ENCODE results near the gene CTXN1. TPM values are rescaled to one million over a fixed set of nuclear protein-coding genes. Genes with fewer than 3 reads are reported as not detected.

Gene CTXN1
- total RNA-seq, 2 donors from 2014 or later: 60.1 to 87.2 TPM

GRCh38 chr19:7968796-7969554 is 43.0 kb upstream of the CTXN1 start:
- Histone ChIP-seq H3K27me3 (ENCODE audit: control insufficient read depth, insufficient read depth, low read length, poor library complexity, severe bottlenecking) (no peaks in the 10 kb centered on the region), H3K9me3 (ENCODE audit: control insufficient read depth, low read length) (no peaks in the 10 kb centered on the region), H3K27ac (ENCODE audit: low read depth, low read length) (peak overlapping the region; percentile 17), H3K4me1 (ENCODE audit: control insufficient read depth, insufficient read depth, low read length) (no peaks in the 10 kb centered on the region), H3K4me3 (ENCODE audit: low read length) (no peak overlapping the region), H3K36me3 (ENCODE audit: control insufficient read depth, insufficient read depth, low read length) (peaks cover 78% of the 10 kb centered on the region), H3K9ac (ENCODE audit: extremely low read depth, low read length, poor library complexity, severe bottlenecking) (no peak overlapping the region)
- TF ChIP-seq CTCF (conservative IDR thresholded peaks at IDR 0.05): no peak
- peak overlapping the region; percentile 74 for H3K27ac Mint-ChIP-seq
- no peaks in the 10 kb centered on the region for H3K4me1 Mint-ChIP-seq
- H3K4me3 Mint-ChIP-seq: no peak overlapping the region
- no peak for DNase-seq
- H3K27me3 Mint-ChIP-seq (ENCODE audit: insufficient read depth): no peaks in the 10 kb centered on the region
- H3K9me3 Mint-ChIP-seq: no peaks in the 10 kb centered on the region
- 95 to 96% methylated on average over 12 to 20 of the region's 20 CpGs for WGBS, 2 experiments (ENCODE audit: insufficient coverage in 1 of 2, insufficient read length in 1 of 2)
- peaks cover 63% of the 10 kb centered on the region for H3K36me3 Mint-ChIP-seq (ENCODE audit: low read depth)

- no peaks in the 10 kb centered on the region for H3K9me3 Mint-ChIP-seq
- Histone ChIP-seq H3K36me3 (ENCODE audit: control insufficient read depth, insufficient read depth, low read length) (peaks cover 78% of the 10 kb centered on the region), H3K27ac (ENCODE audit: low read depth, low read length) (no peak overlapping the region), H3K9me3 (ENCODE audit: control insufficient read depth, low read length) (no peaks in the 10 kb centered on the region), H3K27me3 (ENCODE audit: control insufficient read depth, insufficient read depth, low read length, poor library complexity, severe bottlenecking) (no peaks in the 10 kb centered on the region), H3K4me1 (ENCODE audit: control insufficient read depth, insufficient read depth, low read length) (no peaks in the 10 kb centered on the region), H3K9ac (ENCODE audit: extremely low read depth, low read length, poor library complexity, severe bottlenecking) (no peak overlapping the region), H3K4me3 (ENCODE audit: low read length) (no peak overlapping the region)
- H3K27me3 Mint-ChIP-seq (ENCODE audit: insufficient read depth): no peaks in the 10 kb centered on the region
- no peak overlapping the region for H3K4me3 Mint-ChIP-seq
- no peak for DNase-seq
- 95 to 97% methylated on average over 8 to 15 of the region's 15 CpGs for WGBS, 2 experiments (ENCODE audit: insufficient coverage in 1 of 2, insufficient read length in 1 of 2)
- H3K27ac Mint-ChIP-seq: peak overlapping the region; percentile 74
- no peak for TF ChIP-seq CTCF (conservative IDR thresholded peaks at IDR 0.05)
- peaks cover 61% of the 10 kb centered on the region for H3K36me3 Mint-ChIP-seq (ENCODE audit: low read depth)
- H3K4me1 Mint-ChIP-seq: no peaks in the 10 kb centered on the region
Measured at GRCh38 chr19:7968008-7968795, 42.3 kb upstream of the CTXN1 start.

DNA sequence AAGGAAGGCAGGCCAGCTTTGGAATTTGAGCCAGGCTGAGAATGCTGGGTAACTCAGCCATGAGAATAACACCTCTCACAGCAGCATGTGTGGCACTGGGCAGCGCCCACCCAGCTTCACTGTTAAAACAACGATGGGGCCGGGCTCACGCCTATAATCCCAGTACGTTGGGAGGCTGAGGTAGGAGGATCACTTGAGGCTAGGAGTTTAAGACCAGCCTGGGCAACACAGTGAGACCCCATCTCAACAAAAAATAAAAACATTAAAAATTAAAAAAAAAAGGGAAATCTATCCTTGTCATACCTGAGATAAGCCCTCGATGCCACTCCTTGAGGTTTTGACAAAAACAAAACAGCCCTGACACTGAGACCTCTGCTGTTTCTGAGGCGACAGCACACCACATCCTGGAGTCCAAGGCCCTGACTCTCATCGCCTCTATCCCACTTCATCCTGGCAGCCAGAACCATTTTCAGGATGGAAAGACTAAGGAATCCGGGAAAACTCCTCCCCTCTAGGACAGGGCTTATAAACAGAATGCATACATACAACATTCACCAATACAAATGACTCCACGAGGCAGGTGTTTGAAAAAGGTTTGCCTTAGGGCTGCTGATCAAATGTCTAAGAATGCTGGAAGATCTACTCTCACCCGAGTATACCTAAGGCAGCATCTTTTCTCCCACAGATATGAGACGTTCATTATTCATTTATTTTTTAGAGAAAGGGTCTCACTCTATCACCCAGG is 40.2 kb upstream of the CTXN1 start:
- TF ChIP-seq CTCF (conservative IDR thresholded peaks at IDR 0.05): no peak
- Histone ChIP-seq H3K4me3 (ENCODE audit: low read length) (no peak overlapping the region), H3K27ac (ENCODE audit: low read depth, low read length) (no peak overlapping the region), H3K36me3 (ENCODE audit: control insufficient read depth, insufficient read depth, low read length) (peaks cover 85% of the 10 kb centered on the region), H3K9ac (ENCODE audit: extremely low read depth, low read length, poor library complexity, severe bottlenecking) (no peak overlapping the region), H3K9me3 (ENCODE audit: control insufficient read depth, low read length) (no peaks in the 10 kb centered on the region), H3K27me3 (ENCODE audit: control insufficient read depth, insufficient read depth, low read length, poor library complexity, severe bottlenecking) (no peaks in the 10 kb centered on the region), H3K4me1 (ENCODE audit: control insufficient read depth, insufficient read depth, low read length) (peaks cover 7% of the 10 kb centered on the region)
- peaks cover 70% of the 10 kb centered on the region for H3K36me3 Mint-ChIP-seq (ENCODE audit: low read depth)
- H3K4me1 Mint-ChIP-seq: peaks cover 5% of the 10 kb centered on the region
- WGBS, 2 experiments (ENCODE audit: insufficient coverage in 1 of 2, insufficient read length in 1 of 2): 96 to 98% methylated on average over 7 to 12 of the region's 12 CpGs
- DNase-seq: no peak
- no peak overlapping the region for H3K4me3 Mint-ChIP-seq
- no peaks in the 10 kb centered on the region for H3K27me3 Mint-ChIP-seq (ENCODE audit: insufficient read depth)
- no peak overlapping the region for H3K27ac Mint-ChIP-seq
- H3K9me3 Mint-ChIP-seq: no peaks in the 10 kb centered on the region

Data from endodermal cell (in vitro differentiated cells).